ENCODE measurements around the gene ESF1. TPM values are rescaled to one million over a fixed set of nuclear protein-coding genes. Genes with fewer than 3 reads are reported as not detected.

ESF1 gene
- total RNA-seq, 2 donors from 2014 or later: 10.9 to 18.4 TPM

DNA sequence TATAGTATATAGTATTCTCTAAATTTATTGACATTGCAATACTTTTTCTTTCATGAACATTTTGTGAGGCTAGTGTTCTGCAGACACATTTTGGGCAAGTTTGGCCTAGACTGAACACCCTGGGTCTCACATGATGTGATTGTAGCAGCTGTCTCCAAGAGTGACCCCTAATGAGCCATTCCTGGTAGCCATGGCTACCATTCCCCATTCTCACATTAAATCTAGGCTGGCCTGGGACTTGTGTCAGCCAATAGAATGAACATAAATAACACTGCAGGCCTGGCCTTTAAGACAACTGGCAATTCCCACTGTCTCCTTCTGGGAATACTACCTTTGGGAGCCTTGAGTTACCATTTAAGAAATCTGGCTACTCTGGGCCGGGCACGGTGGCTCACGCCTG lies 108.0 kb downstream of the ESF1 start:
- Mint-ChIP-seq H3K36me3 (no peaks in the 10 kb centered on the region), H3K27ac (no peak overlapping the region), H3K9me3 (no peaks in the 10 kb centered on the region)
- DNase-seq (ENCODE audit: low spot score in 2 of 2): no peak
- no peak for ATAC-seq

DNA sequence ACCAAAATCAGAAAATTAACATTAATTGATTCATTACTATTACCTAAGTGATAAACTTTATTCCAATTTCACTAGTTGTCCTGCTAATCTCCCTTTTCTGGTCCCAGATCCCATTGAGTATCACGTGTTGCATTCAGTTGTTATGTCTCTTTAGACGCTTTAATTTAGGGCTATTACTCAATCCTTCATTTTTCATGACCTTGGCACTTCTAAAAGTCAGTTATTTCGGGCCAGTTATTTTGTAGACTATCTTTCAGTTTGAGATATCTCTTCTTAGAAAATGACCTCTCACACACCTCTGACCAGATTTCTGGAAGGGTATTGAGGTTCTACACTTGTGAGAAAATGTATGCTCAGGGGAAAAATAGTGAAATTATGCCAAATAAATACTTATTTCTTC lies 112.0 kb downstream of the ESF1 start:
- no peaks in the 10 kb centered on the region for H3K36me3 Mint-ChIP-seq
- DNase-seq (ENCODE audit: low spot score in 2 of 2) (no peak), ATAC-seq (no peak)
- no peaks in the 10 kb centered on the region for H3K9me3 Mint-ChIP-seq
- H3K27ac Mint-ChIP-seq: no peak overlapping the region

DNA sequence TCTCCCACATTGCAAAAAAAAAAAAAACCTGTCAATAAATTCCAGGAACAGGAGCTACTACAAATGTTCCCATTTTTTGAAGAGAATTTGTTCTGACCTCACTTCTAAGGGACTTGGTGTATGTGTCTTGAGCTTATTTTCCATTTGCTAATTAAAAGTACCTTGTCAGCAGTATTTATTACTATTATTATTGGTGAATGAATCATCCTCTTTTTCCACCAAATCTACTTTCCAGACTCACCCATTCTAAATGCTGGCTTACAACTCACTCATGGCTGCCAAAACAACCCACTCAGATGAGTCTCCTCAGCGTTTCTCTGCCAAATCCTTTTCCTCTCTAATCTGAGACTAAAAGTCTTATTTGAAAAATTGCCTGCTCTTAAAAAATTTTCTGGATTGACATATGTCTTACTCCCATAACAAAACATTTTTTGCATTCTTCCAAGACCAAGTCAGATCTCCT lies 112.8 kb downstream of the ESF1 start:
- ATAC-seq (no peak), DNase-seq (ENCODE audit: low spot score in 2 of 2) (no peak)
- Mint-ChIP-seq H3K36me3 (no peaks in the 10 kb centered on the region), H3K9me3 (no peaks in the 10 kb centered on the region), H3K27ac (no peak overlapping the region)

GRCh38 chr20:13671512-13671911 lies 113.2 kb downstream of the ESF1 start:
- Mint-ChIP-seq H3K9me3 (no peaks in the 10 kb centered on the region), H3K36me3 (no peaks in the 10 kb centered on the region), H3K27ac (no peak overlapping the region)
- DNase-seq (ENCODE audit: low spot score in 2 of 2): no peak
- no peak for ATAC-seq

GRCh38 chr20:13670160-13670559 lies 114.6 kb downstream of the ESF1 start:
- no peaks in the 10 kb centered on the region for H3K36me3 Mint-ChIP-seq
- H3K27ac Mint-ChIP-seq: no peak overlapping the region
- ATAC-seq (no peak), DNase-seq (ENCODE audit: low spot score in 2 of 2) (no peak)
- no peaks in the 10 kb centered on the region for H3K9me3 Mint-ChIP-seq

- Mint-ChIP-seq H3K27ac (no peak overlapping the region), H3K9me3 (no peaks in the 10 kb centered on the region), H3K36me3 (no peaks in the 10 kb centered on the region)
- DNase-seq (ENCODE audit: low spot score in 2 of 2) (no peak), ATAC-seq (no peak)
Observed at GRCh38 chr20:13665709-13666395, 118.9 kb downstream of the ESF1 start.

Other genes starting within 250 kb of the ESF1 start
- gene TASP1, start 146.0 kb downstream of the ESF1 start, total RNA-seq: 10 to 100 TPM in 1 of 2 donors, 1 to 10 TPM in 1; 4.9 to 11.9 TPM
- gene NDUFAF5, start 109 bp upstream of the ESF1 start, total RNA-seq: 10 to 100 TPM; 22.6 to 39.1 TPM
- not detected for gene SEL1L2, start 205.7 kb upstream of the ESF1 start, total RNA-seq
- gene MACROD2, start 210.6 kb upstream of the ESF1 start, total RNA-seq: not detected

Data from activated naive CD4-positive, alpha-beta T cell treated with anti-CD3 and anti-CD28 coated beads, Interleukin-2, amount 50 U/mL, for 72 hours (primary cell).